Globus pallidus (tissue), 1 donor: ENCODE data around the gene TEKT1.
"Not testable (repeated sequence)": the region's sequence is repeated elsewhere in the genome, so short reads cannot be mapped to it uniquely, and the experiment has no call there.

ENCODE experiments used
- DNase-seq: peaks from one replicate; pipeline ENCODE4 v3.0.0-alpha.2; 2015; ENCODE audit warnings: low spot score

The TEKT1 gene

DNA sequence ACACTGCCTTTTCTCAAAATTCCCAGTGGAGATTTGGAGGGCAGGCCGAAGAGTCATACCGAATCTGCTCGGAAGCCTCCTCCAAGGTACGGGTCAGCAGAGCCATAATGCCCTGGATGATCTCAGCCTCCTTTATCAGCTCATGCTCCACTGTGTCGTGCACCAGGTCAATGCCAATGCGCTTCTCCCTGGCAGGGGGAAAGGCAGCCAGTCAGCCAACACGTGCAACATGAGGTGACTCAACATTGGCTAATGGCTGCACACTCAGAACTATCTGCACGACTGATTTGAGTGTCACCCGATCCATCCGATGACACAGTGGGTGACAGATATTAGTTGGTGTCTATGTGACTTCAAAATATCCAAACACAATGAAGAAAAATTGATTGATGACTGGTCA is 15.8 kb downstream of the TEKT1 start:
- no peak for DNase-seq

DNA sequence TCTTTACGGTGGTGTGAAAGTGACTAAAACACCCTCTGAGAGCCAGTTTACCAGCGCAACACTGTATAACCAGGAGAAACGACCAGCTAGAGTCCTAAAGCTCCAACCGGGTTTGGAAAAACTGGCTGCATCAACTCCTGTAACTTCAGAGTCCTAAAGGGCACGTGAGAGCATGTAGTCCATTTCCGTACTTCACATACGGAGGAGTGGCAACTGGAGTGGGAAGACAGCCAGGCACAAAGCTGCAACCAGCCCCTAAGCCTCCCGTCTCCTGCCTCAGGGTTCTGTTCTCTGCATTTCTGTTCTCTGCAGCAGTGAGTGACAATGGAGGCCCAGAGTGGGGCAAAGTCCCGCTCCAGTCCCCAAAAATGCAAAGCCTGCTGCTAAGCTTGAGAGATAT is 19.2 kb downstream of the TEKT1 start:
- no peak for DNase-seq

DNA sequence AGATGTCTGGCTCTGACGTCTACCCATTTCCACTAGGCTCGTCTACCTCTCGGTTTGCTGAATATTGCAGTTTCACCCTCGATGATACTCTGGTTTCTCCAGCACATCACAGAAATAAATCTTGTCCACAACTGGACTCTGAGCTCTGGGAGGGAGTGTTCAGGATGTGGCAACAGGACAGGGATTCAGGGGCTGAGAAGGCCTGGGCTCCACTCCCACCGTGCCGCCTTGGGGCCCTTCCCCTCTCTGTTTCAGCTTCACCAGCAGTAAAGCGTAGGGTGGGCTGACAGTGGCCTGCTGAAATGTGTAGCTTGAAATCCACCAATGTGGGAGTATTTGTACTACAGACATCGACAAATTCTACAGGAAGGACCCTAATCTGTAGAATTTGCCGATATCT is 20.0 kb downstream of the TEKT1 start:
- no peak for DNase-seq

DNA sequence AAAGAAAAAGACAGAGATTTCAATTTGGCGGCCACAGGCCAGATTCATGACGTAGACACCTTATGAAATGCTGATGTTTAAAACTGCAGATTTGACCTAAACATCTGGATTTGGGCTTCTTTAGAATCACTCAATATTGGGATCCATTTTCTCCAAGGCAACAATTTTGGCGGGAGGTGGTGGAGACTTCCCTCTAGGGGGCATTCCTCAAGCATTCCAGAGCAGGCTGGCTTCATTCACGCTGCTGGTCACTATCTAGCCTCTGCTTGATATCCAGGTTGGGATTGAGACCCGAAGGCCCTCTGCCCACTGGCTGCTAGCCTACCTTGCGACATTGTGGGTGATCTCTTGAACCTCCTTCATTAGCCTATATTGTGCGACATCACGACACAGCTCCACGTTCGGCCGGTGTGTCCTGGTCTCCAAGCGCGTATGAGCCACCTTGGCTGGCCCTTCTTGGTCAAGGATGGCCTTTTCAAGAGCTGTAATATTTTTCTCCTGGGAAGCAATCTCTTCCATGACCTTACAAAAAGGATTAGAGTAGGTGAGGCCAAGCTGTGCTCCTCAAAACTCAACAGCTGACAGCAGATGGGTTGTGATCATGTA is 31.0 kb downstream of the TEKT1 start:
- DNase-seq: no peak

DNA sequence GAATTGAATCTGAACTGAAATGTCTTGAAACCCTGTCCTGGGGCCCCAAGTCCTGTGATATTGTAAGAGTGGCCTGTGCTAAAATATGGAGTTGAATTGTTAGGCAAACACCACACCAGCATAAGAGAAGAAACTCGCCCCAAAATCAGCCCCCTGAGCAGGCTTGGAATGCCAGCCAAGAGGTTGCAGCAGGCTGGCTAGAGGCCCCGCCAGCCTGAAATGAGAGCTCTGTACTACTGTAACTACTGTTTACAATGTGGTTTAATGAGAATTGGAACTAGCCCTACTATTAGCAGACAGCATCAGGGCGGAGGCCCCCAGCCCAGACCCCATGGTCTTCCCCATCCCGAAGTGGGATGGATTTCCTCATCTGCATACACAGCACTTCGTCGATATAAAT is 31.8 kb downstream of the TEKT1 start:
- no peak for DNase-seq

DNA sequence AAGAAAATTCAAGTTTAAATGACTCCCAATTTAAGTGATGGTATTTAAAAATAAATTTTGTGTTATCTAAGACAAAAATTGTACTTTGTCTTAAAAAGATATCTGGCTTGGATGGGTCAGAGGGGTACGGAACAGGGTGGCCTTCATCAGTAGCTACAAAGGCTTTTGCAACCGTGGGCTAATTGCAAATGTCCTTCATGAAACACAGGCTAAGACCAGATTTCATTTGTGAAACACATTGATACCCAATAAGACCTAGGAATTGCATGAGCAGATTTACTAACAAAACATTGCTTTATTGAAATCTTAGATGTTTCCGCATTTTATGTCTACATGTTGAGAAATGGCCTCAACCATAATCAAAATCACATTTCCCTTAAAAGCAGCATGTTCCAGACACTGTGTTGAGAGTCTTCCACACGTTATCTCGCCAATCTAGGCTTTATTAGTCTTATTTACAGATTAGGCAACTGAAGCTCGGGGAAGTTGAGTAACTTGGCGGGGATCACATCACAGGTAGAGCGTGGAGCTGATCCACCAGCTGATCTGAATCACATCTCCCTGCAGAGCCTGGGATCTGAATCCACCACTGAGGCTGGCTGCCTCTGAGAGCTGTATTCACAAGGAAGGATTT is 33.7 kb downstream of the TEKT1 start:
- no peak for DNase-seq

DNA sequence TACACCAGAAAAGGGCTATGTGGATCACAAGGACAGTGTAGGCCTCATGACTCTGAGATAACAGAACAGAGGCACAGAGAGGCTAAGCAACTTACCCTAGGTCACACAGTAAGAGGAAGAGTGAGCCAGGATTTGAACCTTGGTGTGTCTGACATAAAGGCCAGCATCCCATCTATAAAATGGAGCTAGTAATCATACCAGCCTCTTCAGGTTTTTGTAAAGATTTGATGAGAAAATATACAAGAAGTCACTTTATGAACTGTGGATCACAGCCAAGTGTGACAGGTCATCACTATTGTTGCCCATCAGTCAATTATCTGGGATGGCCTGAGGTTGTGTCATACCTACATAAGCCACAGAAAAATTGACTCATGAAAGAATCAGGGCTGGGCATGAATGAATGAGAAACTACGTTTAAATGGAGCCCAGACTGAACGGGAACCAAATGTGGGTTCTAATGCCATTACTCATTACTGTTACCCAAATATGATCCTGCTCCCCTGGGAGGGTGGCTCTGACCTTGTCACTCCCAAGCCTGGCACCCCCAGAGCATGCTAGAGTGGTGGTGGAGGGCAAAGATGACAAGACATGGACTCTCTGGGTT is 34.5 kb downstream of the TEKT1 start:
- no peak for DNase-seq

DNA sequence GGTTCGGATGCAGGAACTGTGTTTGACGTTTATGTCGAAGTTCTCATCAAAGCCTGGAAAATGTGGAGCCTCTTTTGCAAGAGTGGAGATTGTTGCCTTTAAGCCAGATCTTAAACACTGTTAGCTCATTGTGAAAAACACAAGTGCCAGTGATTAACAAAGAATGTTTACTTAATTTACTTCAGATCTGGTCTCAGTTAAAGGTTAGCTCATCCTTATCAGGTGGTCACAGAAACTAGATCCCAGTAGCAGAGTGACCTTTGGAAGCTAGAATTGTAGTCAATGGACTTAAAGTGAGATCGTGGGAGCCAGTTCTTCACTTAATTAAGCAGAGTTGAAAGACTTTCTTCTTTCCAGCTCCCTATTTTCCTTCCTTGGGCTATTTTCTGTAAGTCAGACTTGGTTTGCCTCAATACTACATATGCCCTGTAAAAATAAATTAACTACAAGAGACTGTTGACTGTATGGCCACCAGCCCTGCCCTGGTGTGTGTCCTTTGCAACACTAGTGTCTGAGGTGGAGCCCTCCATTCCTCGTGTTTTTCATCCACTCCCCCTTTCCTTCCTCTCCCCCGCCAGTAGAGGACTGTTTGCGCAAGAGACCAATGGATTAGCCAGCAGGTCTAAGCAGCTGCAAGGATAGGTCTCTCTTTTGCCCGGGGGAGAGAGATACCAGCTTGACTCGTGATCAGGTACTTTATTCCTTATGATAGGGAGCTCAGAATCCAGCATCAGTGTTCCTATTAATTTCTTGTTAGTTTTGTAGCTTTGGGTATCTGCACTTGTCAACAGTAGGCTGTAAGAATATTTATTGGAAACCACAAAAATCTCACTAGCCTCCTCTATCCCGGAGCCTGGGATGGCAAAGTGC is 35.3 kb downstream of the TEKT1 start:
- DNase-seq: no peak

DNA sequence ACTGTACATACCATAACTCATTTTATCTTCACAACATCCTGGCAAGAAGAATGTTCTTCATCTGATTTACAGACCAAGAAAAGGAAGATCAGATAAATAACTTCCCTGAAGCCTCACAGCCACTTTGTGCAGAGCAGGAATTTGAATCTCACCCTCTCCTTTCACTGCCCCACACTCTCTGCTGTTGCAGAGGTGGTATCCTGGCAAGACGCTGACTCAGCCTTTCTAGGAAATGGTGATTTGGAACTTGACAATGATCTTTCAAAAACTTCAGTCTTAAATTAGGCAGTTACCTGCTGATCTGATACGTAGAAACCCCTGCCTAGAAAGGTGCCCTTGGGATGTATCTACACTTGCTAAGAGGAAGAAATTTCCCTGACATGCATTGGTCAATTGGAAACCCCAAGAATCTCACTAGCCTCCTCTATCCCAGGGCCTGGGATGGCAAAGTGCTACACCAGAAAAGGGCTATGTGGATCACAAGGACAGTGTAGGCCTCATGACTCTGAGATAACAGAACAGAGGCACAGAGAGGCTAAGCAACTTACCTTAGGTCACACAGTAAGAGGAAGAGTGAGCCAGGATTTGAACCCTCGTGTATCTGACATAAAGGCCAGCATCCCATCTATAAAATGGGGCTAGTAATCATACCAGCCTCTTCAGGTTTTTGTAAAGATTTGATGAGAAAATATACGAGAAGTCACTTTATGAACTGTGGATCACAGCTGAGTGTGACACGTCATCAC is 37.6 kb downstream of the TEKT1 start:
- DNase-seq: no peak

DNA sequence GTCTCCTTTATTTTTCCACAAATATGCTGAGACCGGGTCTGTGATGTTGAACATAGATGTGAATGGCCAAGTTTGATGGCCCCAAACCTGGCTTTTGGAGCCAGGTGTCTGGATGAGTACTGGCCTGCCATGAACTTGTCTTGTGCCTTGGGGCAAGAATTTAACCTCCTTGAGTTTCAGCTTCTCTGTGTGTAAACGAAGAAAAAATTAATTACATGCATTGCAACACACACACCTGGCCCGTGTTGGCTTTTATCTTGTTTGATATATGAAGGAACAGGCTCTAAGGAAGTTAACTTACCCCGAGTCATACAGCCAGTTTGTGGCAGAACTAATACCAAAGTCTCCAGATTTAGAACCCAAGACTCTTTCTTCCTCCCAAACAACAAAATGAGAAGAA is 42.4 kb downstream of the TEKT1 start:
- DNase-seq: no peak

DNA sequence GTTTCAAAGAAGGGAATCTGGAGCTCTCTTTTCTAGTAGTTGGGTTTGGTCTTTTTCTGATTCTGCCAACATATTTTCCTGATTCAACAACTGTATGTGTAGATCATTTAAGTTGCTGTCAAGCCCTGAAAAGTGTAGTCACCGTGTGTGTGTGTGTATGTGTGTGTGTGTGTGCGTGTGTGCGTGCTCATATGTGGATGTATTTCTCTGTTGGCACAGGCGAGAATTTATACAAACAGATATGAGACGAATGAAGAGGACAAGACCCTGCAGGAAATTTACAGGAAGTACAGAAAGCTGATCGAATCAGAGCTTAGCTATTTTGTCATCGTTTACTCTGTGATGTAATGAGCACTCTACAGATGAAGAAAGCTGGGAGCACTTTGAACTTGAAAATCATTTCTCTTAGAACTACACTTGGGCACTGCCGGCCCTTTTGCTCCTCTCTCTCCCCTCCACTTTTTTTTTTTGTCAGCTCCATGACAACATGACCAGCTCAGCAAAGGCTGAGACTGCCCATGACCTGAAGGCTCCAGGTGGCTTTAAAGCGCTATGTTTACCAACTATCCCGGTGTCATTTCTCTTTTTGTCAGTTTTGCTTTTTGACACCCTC is 44.3 kb downstream of the TEKT1 start:
- DNase-seq: no peak

DNA sequence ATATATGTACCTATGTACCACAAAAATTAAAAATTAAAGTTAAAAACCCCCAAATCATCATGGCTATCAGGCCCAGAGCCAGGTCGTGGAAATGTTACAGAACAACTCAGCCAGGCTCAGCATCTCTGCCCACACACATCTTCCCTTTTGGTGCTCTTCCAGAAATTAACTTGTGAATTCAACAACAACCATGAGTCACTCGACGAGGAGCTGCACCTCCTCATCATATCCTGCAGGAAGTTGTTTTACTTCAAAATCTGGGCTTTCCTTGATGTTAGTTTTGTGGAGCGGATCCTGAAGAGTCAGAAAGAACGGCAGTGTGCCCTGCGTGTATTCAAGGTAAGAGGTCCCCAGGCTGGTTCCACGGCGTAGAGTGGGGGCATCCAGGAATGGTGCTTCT is 44.9 kb downstream of the TEKT1 start:
- no peak for DNase-seq

DNA sequence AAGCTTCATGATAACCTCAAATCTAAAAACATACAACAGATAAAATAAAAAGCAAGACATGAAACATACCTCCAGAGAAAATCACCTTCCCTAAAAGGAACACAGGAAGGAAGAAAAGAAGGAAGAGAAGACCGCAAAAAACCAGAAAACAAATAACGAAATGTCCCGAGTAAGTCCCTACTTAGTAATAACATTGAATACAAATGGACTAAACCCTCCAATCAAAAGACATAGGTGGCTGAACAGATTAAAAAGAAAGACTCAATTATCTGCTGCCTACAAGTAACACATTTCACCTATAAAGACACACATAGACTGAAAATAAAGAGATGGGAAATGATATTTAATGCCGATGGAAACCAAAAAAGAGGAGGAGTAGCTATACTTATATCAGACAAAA is 49.3 kb downstream of the TEKT1 start:
- DNase-seq: no peak

DNA sequence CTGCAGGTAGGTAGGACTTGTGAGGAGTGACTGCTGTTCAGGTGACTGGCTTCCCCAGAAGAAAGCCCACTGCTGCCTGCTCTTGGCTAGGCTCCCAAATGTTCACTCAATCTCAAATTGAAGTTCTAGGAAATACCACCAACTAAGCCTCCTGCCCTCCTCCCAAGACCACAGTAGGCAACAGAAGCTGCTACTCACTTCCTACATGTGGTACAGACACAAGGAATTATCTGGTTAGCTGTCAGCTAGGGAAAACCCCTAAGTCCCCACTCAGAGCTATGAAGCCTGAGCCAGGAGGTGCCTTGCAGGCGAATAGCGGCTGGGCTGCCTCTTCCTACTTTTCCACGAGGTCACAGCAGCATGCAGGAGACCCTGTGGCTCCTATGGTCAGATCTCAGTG is 50.6 kb downstream of the TEKT1 start:
- DNase-seq: no peak

DNA sequence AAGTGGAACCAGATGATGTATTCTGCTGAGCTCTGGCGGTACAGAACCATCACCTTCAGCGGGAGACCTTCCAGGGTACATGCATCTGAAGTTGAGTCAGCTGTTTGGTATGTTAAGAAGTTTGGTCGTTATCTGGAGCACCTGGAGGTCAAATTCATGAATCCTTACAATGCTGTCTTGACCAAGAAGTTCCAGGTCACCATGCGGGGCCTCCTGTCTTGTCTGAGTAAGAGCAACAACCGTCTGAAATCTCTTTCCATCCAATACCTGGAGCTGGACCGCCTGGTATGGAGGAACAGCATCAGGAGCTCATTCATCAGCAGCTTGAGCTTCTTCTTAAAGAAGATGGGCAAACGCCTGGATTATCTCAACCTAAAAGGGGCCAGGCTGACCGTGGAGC is 51.5 kb downstream of the TEKT1 start:
- DNase-seq: no peak

DNA sequence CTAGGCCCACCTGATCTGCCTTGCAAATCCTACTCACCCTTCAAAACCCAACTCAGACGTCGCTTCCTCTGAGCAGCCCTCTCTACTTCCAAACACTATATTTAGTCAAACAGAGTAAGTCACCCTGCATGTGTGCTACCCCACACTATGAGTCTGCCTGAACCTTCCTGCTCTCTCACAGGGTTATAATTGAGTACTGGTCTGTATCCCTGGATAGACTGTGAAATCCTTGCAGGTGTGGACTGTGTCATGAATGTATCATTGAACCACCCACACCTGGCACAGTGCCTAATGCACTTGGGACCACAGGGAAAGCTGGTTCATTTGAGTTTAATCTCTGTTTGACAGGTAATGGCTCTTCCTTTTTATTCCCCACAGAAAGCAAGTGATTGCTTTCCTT is 52.1 kb downstream of the TEKT1 start:
- DNase-seq: no peak

DNA sequence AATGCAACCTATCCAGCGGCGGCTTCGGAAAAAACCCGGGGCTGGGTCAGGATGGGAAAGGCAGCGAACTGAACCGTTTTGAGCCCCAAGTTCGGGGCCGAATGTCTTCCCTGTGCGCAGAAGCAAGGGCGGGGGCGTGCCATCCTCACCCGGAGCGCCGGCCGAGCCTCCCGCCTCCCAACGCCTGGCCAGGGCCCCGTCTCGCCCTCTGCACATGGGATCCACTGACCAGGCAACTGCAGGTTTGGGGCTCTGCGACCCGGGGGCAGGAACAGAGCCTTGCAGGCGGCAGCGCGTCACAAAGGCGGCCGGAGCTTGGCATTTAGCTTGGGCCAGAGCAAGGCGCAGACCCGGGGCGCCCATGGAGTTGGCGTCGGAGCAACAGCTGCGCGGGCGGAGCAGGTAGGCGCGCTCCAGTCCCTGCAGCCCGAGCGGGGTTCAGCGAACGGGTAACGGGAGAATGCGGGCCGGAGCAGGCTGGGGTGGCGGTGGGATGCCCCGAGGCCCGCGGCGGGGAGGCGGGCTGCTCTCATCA is 55.6 kb downstream of the TEKT1 start, which contains the start of gene FBXO39:
TSS of gene FBXO39 (plus strand) at position 345 of the 535 bp plus-strand sequence. CDS start 3,654 bp downstream, outside the sequence.
- DNase-seq: no peak

DNA sequence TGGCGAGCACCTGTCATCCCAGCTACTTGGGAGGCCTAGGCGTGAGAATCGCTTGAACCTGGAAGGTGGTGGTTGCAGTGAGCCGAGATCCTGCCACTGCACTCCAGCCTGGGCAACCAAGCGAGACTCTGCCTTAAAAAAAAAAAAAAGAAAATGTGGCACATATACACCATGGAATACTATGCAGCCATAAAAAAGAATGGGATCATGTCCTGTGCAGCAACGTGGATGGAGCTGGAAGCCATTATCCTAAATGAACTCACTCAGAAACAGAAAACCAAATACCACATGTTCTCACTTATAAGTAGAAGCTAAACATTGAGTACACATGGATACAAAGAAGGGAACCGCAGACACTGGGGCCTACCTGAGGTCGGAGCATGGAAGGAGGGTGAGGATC is 56.6 kb downstream of the TEKT1 start:
- not testable (repeated sequence) for DNase-seq

DNA sequence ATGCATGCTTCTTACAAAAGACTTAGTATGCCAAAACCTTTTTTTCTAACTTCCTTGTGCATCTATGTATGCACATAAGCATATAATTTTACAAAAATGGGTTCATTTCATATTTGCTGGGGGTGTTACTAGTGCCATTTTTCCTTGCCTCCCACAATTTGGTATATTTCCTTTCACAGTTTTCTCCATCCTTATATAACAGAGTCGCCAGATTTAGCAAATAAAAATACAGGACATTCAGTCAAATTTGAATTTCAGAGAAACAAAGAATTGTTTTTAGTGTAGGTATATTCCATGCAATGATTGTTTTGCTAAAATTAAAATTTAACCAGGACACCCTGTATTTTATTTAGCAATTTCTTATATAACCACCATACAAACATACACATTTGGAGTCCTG is 59.5 kb downstream of the TEKT1 start:
- DNase-seq: no peak

DNA sequence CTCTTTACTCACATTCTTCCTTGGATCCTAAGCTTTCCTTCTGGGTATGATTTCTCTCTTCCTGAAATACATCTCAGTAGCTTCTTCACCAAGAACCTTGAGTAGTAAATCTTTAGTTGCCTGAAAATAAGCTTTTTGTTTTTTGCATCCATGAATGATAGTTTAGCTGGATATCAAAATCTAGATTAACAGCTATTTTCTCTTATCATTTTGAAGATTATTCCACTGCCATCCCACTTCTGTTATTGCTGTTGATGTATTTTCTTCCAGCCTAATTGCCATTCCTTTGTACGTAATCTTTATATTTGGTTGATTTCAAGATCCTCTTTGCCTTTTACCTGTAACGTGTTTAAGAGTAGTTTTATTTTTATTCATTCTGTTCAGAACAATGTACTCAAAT is 63.1 kb downstream of the TEKT1 start:
- DNase-seq: no peak

DNA sequence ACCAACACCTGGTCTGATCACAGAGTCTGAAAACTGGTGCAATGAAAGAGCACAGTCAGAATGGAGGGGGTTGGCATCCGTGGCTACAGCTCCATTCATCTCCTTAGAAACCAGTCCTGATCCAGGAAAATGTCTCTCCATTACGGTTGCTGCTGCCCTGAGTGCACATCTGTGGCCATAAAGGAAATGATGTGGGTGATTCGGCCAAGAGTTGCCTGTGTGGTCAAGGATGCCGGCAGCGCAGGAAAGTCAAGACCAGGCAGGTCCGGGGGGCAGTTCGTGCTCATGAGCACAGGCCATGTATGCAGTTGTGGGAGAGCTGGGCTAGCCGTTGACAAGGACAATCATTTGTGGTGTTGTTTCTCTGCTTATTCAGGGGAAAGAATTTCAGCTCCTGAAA is 69.8 kb downstream of the TEKT1 start:
- DNase-seq: no peak
